ENCODE data around the gene ZNF219.

The ZNF219 gene

GRCh38 chr14:21093018-21093417 is 5.4 kb downstream of the ZNF219 start:
- no peak for TF ChIP-seq CTCF (IDR thresholded peaks at IDR 0.05; ENCODE audit: low read depth, low read length)
- no peak for DNase-seq (ENCODE audit: low read depth, low spot score)
- no peak overlapping the region for H3K4me3 ChIP-seq (ENCODE audit: low read depth, low read length)
- in situ Hi-C loops (cut with HindIII; ENCODE audit: low sequenced_read_pairs): no loop called here

- TF ChIP-seq CTCF (IDR thresholded peaks at IDR 0.05; ENCODE audit: low read depth, low read length): peak; percentile 100
- in situ Hi-C loops (cut with HindIII; ENCODE audit: low sequenced_read_pairs): no loop called here
- no peak overlapping the region for H3K4me3 ChIP-seq (ENCODE audit: low read depth, low read length)
- peak; percentile 67 for DNase-seq (ENCODE audit: low read depth, low spot score)
Observed at GRCh38 chr14:21092273-21093011, 6.0 kb downstream of the ZNF219 start.

- DNase-seq (ENCODE audit: low read depth, low spot score): no peak
- no peak for TF ChIP-seq CTCF (IDR thresholded peaks at IDR 0.05; ENCODE audit: low read depth, low read length)
- H3K4me3 ChIP-seq (ENCODE audit: low read depth, low read length): no peak overlapping the region
- in situ Hi-C loops (cut with HindIII; ENCODE audit: low sequenced_read_pairs): no loop called here
Observed at GRCh38 chr14:21091821-21092272, 6.6 kb downstream of the ZNF219 start.

- no peak for DNase-seq (ENCODE audit: low read depth, low spot score)
- TF ChIP-seq CTCF (IDR thresholded peaks at IDR 0.05; ENCODE audit: low read depth, low read length): no peak
- H3K4me3 ChIP-seq (ENCODE audit: low read depth, low read length): no peak overlapping the region
- in situ Hi-C loops (cut with HindIII; ENCODE audit: low sequenced_read_pairs): no loop called here
Observed at GRCh38 chr14:21090940-21091663, 7.4 kb downstream of the ZNF219 start.

GRCh38 chr14:21090194-21090939 is 8.1 kb downstream of the ZNF219 start:
- H3K4me3 ChIP-seq (ENCODE audit: low read depth, low read length): no peak overlapping the region
- peak; percentile 60 for TF ChIP-seq CTCF (IDR thresholded peaks at IDR 0.05; ENCODE audit: low read depth, low read length)
- no peak for DNase-seq (ENCODE audit: low read depth, low spot score)
- in situ Hi-C loops (cut with HindIII; ENCODE audit: low sequenced_read_pairs): no loop called here

GRCh38 chr14:21089877-21090193 is 8.6 kb downstream of the ZNF219 start:
- in situ Hi-C loops (cut with HindIII; ENCODE audit: low sequenced_read_pairs): no loop called here
- no peak for DNase-seq (ENCODE audit: low read depth, low spot score)
- TF ChIP-seq CTCF (IDR thresholded peaks at IDR 0.05; ENCODE audit: low read depth, low read length): no peak
- H3K4me3 ChIP-seq (ENCODE audit: low read depth, low read length): no peak overlapping the region

Measured in astrocyte of the spinal cord (primary cell).